AG09319 (cell line): Measurements from ENCODE around the gene SMIM35.
"Not testable (repeated sequence)": the region's sequence is repeated elsewhere in the genome, so short reads cannot be mapped to it uniquely, and the experiment has no call there.

ENCODE experiments used
- DNase-seq: peaks from one replicate; pipeline ENCODE4 v3.0.0-alpha.2; 2010; ENCODE audit warnings: low read depth; ENCODE audit errors: extremely low read depth
- TF ChIP-seq, protein P1 (sequence below): IDR thresholded peaks from 2 replicates; pipeline ENCODE4 v1.5.1; 2011; ENCODE audit warnings: low read depth, mild to moderate bottlenecking, inconsistent platforms, low read length, moderate library complexity

The SMIM35 gene

DNA sequence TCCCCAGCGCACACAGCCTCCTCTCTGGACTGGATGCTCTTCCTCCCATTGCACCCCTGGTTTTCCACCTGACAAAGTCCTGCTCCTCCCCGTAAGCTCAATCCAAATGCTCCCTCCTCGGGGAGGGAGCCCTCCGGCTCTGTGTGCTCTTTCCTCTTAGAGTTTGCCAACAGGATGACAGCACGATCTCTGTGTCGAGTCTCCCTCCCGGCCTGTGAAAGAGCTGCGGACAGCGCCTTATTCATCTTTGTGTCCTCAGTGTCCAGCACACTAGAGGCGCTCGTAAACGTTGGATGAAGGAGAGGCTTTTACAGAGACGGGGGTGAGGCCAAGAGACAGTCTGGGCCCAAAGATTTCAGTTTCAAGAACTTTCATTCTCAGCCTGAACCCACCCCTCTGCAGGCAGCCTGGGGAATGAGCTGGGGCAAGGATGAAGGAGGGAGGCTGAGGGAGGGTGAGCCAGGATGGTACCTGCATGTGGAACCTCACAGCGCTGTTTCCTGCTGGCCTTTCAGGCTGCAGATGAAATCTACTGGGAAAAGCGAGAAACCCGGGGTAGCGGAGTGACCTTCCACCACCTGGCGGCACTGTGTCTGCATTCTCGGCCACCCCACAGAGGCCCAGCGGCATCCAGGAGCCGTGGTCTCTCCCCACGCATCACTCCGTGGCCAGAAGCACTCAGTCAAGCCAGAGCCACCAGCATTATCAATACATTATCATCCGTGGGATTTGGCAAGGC, 18.4 kb downstream of the SMIM35 start:
- TF ChIP-seq, protein P1, sequence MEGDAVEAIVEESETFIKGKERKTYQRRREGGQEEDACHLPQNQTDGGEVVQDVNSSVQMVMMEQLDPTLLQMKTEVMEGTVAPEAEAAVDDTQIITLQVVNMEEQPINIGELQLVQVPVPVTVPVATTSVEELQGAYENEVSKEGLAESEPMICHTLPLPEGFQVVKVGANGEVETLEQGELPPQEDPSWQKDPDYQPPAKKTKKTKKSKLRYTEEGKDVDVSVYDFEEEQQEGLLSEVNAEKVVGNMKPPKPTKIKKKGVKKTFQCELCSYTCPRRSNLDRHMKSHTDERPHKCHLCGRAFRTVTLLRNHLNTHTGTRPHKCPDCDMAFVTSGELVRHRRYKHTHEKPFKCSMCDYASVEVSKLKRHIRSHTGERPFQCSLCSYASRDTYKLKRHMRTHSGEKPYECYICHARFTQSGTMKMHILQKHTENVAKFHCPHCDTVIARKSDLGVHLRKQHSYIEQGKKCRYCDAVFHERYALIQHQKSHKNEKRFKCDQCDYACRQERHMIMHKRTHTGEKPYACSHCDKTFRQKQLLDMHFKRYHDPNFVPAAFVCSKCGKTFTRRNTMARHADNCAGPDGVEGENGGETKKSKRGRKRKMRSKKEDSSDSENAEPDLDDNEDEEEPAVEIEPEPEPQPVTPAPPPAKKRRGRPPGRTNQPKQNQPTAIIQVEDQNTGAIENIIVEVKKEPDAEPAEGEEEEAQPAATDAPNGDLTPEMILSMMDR: no peak
- DNase-seq: no peak

DNA sequence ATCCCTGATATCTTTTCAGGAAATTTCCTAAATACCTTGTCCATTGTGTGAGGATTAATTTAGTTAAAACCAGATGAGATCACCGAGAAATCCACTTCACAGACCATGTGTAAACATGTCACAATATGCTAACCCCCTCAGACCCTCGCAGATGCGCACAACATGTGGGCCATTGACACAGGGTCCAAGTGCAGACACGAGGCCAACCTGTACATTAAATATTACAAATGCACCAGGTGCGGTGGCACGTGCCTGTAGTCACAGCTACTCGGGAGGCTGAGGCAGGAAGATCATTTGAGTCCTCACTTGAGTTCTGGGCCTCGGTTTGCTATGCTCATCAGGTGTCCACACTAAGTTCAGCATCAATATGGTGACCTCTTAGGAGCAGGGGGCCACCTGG, 19.8 kb downstream of the SMIM35 start:
- TF ChIP-seq, protein P1: no peak
- DNase-seq: no peak

DNA sequence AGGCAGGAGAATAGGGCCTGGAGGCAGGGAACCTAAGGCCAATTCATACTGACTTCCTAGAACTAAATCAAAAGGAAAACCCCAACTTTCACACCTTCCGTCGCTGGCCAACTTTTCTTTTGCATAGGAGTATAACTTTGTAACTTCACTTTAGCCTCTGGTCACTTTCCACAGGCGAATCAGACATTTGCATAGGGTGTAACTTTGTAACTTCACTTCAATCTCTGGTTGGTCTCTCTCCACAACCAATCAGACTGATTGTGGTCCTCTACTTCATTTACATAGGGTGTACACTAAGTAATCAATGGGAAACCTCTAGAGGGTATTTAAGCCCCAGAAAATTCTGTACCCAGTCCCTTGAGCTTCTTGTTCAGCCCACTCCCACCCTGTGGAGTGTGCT, 21.4 kb downstream of the SMIM35 start:
- no peak for DNase-seq
- TF ChIP-seq, protein P1: no peak

DNA sequence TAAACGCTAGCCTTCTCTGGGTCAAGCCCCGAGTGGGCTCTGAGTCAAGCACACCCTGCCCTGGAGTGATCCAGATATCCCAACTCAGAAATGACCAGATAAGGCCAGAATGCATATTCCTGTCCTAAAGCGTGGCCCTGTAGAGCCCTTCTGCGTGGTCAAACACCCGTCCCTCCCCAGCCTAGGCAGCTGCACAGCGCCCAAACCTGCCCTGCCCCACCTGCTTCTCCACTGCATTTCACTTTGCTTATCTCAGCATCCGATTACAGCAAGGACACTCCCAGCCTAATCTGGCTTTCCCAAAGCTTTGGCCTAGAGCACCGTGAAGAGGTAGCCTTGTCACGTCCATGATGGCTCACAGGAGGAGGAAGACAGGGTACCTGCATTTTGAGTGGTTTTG, 21.8 kb downstream of the SMIM35 start:
- TF ChIP-seq, protein P1: no peak
- no peak for DNase-seq

DNA sequence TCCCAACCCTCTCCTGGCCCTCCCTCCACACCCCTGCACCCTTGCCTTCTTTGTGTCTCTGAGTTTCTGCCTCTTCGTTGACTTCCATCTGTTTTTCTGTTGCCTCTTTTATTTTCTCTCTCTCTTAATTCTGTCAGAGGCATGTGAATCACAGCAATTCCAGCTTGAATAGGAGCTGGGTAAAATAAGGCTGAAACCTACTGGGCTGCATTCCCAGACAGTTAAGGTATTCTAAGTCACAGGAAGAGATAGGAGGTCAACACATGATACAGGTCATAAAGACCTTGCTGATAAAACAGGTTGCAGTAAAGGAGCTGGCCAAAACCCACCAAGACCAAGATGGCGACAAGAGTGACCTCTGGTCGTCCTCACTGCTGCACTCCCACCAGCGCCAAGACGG, 24.1 kb downstream of the SMIM35 start:
- not testable (repeated sequence) for DNase-seq

DNA sequence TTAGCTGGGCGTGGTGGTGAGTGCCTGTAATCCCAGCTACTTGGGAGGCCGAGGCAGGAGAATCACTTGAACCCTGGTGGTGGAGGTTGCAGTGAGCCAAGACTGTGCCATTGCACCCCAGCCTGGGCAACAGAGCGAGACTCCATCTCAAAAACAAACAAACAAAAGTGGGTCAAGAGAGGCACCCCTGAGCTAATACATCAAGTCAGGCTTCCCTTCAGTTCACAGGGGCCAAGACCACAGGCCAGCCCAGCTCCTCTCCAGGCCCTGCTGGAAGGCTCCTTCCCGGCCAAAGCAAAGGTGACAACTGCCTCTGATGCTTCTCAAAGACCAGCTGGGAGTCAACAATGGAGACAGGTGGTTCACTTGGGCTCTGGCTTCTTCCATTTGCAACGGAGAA, 24.6 kb downstream of the SMIM35 start:
- not testable (repeated sequence) for DNase-seq

DNA sequence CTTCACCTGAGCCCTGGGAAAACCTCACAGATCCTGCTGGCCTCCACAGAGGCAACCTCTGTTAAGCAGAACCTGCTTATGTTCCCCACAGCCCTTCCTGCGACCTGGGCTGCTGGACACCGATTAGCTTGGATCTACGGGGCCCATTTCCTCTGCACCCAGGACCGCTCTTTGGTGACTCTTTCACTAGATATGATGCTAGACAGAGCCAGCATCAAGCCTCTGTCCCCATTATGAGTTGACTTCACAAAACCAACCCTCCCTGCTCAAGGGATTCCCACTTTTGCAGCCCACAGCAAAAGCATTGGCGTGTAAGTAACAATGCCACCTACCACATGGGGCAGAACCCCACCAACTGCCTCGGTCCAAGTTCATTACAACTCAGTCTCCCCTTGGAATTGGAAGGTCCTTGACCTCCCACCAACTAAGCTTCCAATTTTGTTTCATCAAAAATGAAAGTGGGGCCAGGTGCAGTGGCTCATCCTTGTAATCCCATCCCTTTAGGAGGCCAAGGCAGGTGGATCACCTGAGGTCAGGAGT, 25.1 kb downstream of the SMIM35 start:
- TF ChIP-seq, protein P1: no peak

DNA sequence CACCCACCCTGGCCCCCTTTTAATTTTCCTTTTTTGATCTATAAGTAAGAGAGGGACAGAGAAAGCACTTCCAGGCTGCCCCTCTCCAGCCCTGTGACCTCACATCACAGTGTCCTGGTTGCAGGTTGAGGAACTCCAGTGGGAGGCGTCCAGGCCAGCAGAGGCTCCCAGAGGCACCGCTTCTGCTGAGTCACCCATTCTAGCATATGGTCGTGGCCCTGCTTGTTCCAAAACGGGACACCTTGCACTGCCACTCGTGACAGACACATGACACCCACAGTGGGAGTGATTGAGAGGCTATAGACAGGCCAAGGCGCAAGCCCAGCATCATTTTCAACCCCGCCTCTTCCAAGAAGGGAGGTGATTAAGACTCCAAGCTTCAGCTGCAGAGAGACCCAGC, 25.9 kb downstream of the SMIM35 start:
- TF ChIP-seq, protein P1: no peak
- DNase-seq: no peak

More for the DNA sequence above, 25.1 kb downstream of the SMIM35 start:
- DNase-seq: no peak
